ENCODE measurements around the gene GALE. TPM values are rescaled to one million over a fixed set of nuclear protein-coding genes. Genes with fewer than 3 reads are reported as not detected.
"Not testable (repeated sequence)": the region's sequence is repeated elsewhere in the genome, so short reads cannot be mapped to it uniquely, and the experiment has no call there.

GALE gene
- 108 and 130 TPM in 2 replicates for total RNA-seq

GRCh38 chr1:23800400-23801337 is at the start of gene GALE:
GALE (minus strand) TSS chr1:23800754; CDS start chr1:23799007, 1,747 bp downstream.
- DNase-seq (ENCODE audit: low read depth) (peak; percentile 81), FAIRE-seq (no peak)
- Histone ChIP-seq H3K36me3 (ENCODE audit: control insufficient read depth, insufficient read depth, low read length) (peaks cover 31% of the 10 kb centered on the region), H3K4me3 (ENCODE audit: low read depth, low read length) (peak within 1 kb of the TSS; percentile 95), H3K27me3 (ENCODE audit: control insufficient read depth, insufficient read depth, low read length) (no peaks in the 10 kb centered on the region)
- TF ChIP-seq CTCF (IDR thresholded peaks at IDR 0.05; ENCODE audit: insufficient read depth, low read length, severe bottlenecking), result no peak

- Histone ChIP-seq H3K36me3 (ENCODE audit: control insufficient read depth, insufficient read depth, low read length) (peaks cover 2% of the 10 kb centered on the region), H3K4me3 (ENCODE audit: low read depth, low read length) (no peak overlapping the region), H3K27me3 (ENCODE audit: control insufficient read depth, insufficient read depth, low read length) (no peaks in the 10 kb centered on the region)
- DNase-seq (ENCODE audit: low read depth) (no peak), FAIRE-seq (no peak)
- TF ChIP-seq CTCF (IDR thresholded peaks at IDR 0.05; ENCODE audit: insufficient read depth, low read length, severe bottlenecking), result no peak
Observed at GRCh38 chr1:23848673-23849616, 48.4 kb upstream of the GALE start.

- FAIRE-seq; H3K27me3 ChIP-seq (ENCODE audit: control insufficient read depth, insufficient read depth, low read length); H3K4me3 ChIP-seq (ENCODE audit: low read depth, low read length); DNase-seq (ENCODE audit: low read depth); H3K36me3 ChIP-seq (ENCODE audit: control insufficient read depth, insufficient read depth, low read length): not testable (repeated sequence)
Observed at GRCh38 chr1:23847482-23848095, 47.0 kb upstream of the GALE start.

GRCh38 chr1:23845163-23845562 is 44.6 kb upstream of the GALE start:
- Histone ChIP-seq H3K4me3 (ENCODE audit: low read depth, low read length) (no peak overlapping the region), H3K36me3 (ENCODE audit: control insufficient read depth, insufficient read depth, low read length) (peaks cover 2% of the 10 kb centered on the region), H3K27me3 (ENCODE audit: control insufficient read depth, insufficient read depth, low read length) (no peaks in the 10 kb centered on the region)
- FAIRE-seq, result no peak
- TF ChIP-seq CTCF (IDR thresholded peaks at IDR 0.05; ENCODE audit: insufficient read depth, low read length, severe bottlenecking), result no peak
- DNase-seq (ENCODE audit: low read depth), result no peak

DNA sequence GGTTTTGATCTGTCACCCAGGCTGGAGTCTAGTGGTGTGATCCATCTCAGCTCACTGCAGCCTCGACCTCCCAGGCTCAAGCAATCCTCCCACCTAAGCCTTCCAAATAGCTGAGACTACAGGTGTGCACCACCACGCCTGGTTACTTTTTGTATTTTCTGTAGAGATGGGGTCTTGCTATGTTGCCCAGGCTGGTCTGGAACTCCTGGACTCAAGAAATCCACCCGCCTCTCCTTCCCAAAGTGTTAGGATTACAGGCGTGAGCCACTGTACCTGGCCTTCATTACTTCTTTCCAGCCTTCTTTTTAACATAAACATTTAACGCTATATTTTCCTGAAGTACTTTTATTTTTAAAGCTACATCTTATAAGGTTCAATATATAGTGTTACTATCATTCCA is 43.1 kb upstream of the GALE start:
- FAIRE-seq (no peak), DNase-seq (ENCODE audit: low read depth) (no peak)
- Histone ChIP-seq H3K4me3 (ENCODE audit: low read depth, low read length) (no peak overlapping the region), H3K27me3 (ENCODE audit: control insufficient read depth, insufficient read depth, low read length) (no peaks in the 10 kb centered on the region), H3K36me3 (ENCODE audit: control insufficient read depth, insufficient read depth, low read length) (peaks cover 2% of the 10 kb centered on the region)
- TF ChIP-seq CTCF (IDR thresholded peaks at IDR 0.05; ENCODE audit: insufficient read depth, low read length, severe bottlenecking), result no peak

Measured in bronchial epithelial cell (primary cell).